K562 (cell line): ENCODE data around the gene MVD. TPM values are rescaled to one million over a fixed set of nuclear protein-coding genes. Genes with fewer than 3 reads are reported as not detected.

Experiments used
- ATAC-seq: fragments of 200-7000 bp; cut with Tn5 transposase; 3 replicates; pipeline ENCODE4 v1.9.1; 2020; ENCODE audit warnings: moderate library complexity
- BruUV-seq: library from RNA; stranded (reverse); fragments of 400-500 nt; replicated peaks from 2 replicates; lab custom pipeline; 2021; lab: Mats Ljungman, UMichigan
- CTCF ChIA-PET: fragments of 300-600 bp; formaldehyde crosslinking; extraction: SDS; loops from one replicate; lab custom pipeline; 2021; ENCODE audit warnings: low intra/inter-chr PET ratio; lab: Yijun Ruan, JAX
- POLR2A ChIA-PET: fragments of 300-600, 350-650 bp; sonication (Branson Sonifier 250); formaldehyde crosslinking; extraction: SDS; loops from one replicate; lab custom pipeline; 2021; ENCODE audit warnings: antibody characterized with exemption, inconsistent platforms; lab: Yijun Ruan, JAX
- DNase-seq, 4 experiments: peaks; one replicate each; pipeline versions ENCODE4 v3.0.0 to v3.0.0-alpha.2; 2011 to 2018; ENCODE audit warnings: low spot score in 3 of 4, mixed read lengths in 3 of 4; ENCODE audit errors: extremely low read depth in 1 of 4
- FAIRE-seq: peaks from 2 replicates; lab custom pipeline; 2011; peaks lifted over from hg19 to GRCh38; lab: Jason Lieb, UNC
- H2AFZ ChIP-seq: 2 replicates; pipeline ENCODE4 v1.6.0; 2011; ENCODE audit warnings: low read depth, low read length, control low read depth, inconsistent platforms
- H3K27ac ChIP-seq: fragments of 200-600 bp; 3 replicates; pipeline ENCODE4 v1.8.0; 2011; ENCODE audit warnings: low read depth, mild to moderate bottlenecking, control low read depth, inconsistent platforms, low read length, moderate library complexity, mixed read lengths; ENCODE audit errors: extremely low read depth
- H3K27me3 ChIP-seq, 2 experiments: fragments of 300-600 bp in 1 of 2; 2 replicates in 1 of 2; 3 replicates in 1 of 2; pipeline versions ENCODE4 v1.6.0 to v1.8.0; 2011; ENCODE audit warnings: inconsistent platforms in 2 of 2, low read length in 2 of 2, mild to moderate bottlenecking in 1 of 2, mixed read lengths in 1 of 2, moderate library complexity in 1 of 2; ENCODE audit not compliant: control insufficient read depth in 2 of 2, insufficient read depth in 2 of 2
- H3K36me3 ChIP-seq: fragments of 300-600 bp; 3 replicates; pipeline ENCODE4 v1.8.0; 2011; ENCODE audit warnings: mild to moderate bottlenecking, low read length, inconsistent platforms; ENCODE audit not compliant: control insufficient read depth, insufficient read depth
- H3K4me1 ChIP-seq, 2 experiments: fragments of 200-600 bp in 1 of 2; replicated peaks in 1 of 2; 2 replicates in 1 of 2; 3 replicates in 1 of 2; pipeline versions ENCODE4 v1.5.1 to v1.8.0; 2011; ENCODE audit warnings: inconsistent platforms in 2 of 2, low read length in 2 of 2, mild to moderate bottlenecking in 1 of 2, mixed read lengths in 1 of 2, moderate library complexity in 1 of 2; ENCODE audit not compliant: control insufficient read depth in 2 of 2, insufficient read depth in 2 of 2
- H3K4me2 ChIP-seq: 2 replicates; pipeline ENCODE4 v1.6.1; 2011; ENCODE audit warnings: low read length, control low read depth, inconsistent platforms, mixed read lengths; ENCODE audit not compliant: insufficient read depth
- H3K4me3 ChIP-seq: fragments of 200-600 bp; sonication (generic), shearing (Covaris generic); 2 replicates; pipeline ENCODE4 v1.5.1; 2016; ENCODE audit warnings: control low read depth, inconsistent platforms
- H3K79me2 ChIP-seq: fragments of 200-600 bp; 3 replicates; pipeline ENCODE4 v1.8.0; 2011; ENCODE audit warnings: low read length, inconsistent platforms; ENCODE audit not compliant: control insufficient read depth, insufficient read depth
- H3K9ac ChIP-seq, 2 experiments: 2 replicates each; pipeline versions ENCODE4 v1.6.0 to v1.6.1; 2011; ENCODE audit warnings: low read depth in 2 of 2, low read length in 2 of 2, control low read depth in 1 of 2, inconsistent platforms in 1 of 2, mild to moderate bottlenecking in 1 of 2, mixed read lengths in 1 of 2; ENCODE audit not compliant: insufficient read depth in 1 of 2
- H3K9me1 ChIP-seq: one replicate; pipeline ENCODE4 v1.6.0; 2011; ENCODE audit warnings: inconsistent platforms, mild to moderate bottlenecking, low read length, moderate library complexity; ENCODE audit not compliant: control insufficient read depth, insufficient read depth
- H3K9me3 ChIP-seq: replicated peaks from 2 replicates; pipeline ENCODE4 v1.5.1; 2011; ENCODE audit warnings: low read depth, low read length, inconsistent platforms; ENCODE audit not compliant: control insufficient read depth, insufficient read depth
- H4K20me1 ChIP-seq: replicated peaks from 2 replicates; pipeline ENCODE4 v1.6.1; 2011; ENCODE audit warnings: low read length, inconsistent platforms, mixed read lengths; ENCODE audit not compliant: control insufficient read depth, insufficient read depth
- BCLAF1 ChIP-seq, 2 experiments: fragments of 450-650 bp in 1 of 2; IDR thresholded peaks; 2 replicates each; pipeline ENCODE4 v1.6.1; 2011 to 2017; ENCODE audit warnings: low read depth in 2 of 2, antibody characterized with exemption in 1 of 2, borderline replicate concordance in 1 of 2, low read length in 1 of 2, mild to moderate bottlenecking in 1 of 2, mixed read lengths in 1 of 2; ENCODE audit not compliant: control insufficient read depth in 1 of 2
- CHD4 ChIP-seq: fragments of 200-600 bp; sonication (generic); IDR thresholded peaks from 3 replicates; pipeline ENCODE4 v1.6.1; 2012; ENCODE audit warnings: low read depth, mild to moderate bottlenecking, mixed read lengths, low read length, inconsistent platforms; ENCODE audit not compliant: insufficient read depth, insufficient replicate concordance, poor library complexity, severe bottlenecking
- CREB3L1 ChIP-seq: fragments of 450-650 bp; IDR thresholded peaks from 2 replicates; pipeline ENCODE4 v1.6.1; 2014; ENCODE audit warnings: low read depth, mild to moderate bottlenecking, moderate library complexity, borderline replicate concordance
- E2F5 ChIP-seq: sonication (generic); formaldehyde crosslinking; IDR thresholded peaks from 2 replicates; pipeline ENCODE4 v1.8.0; 2022; ENCODE audit warnings: mild to moderate bottlenecking, missing genetic modification reagents
- HSF4 ChIP-seq: fragments of 250-450 bp; sonication (Bioruptor Pico); IDR thresholded peaks from 2 replicates; pipeline ENCODE4 v2.1.2; 2022; ENCODE audit warnings: mild to moderate bottlenecking, moderate library complexity, borderline replicate concordance
- POLR2AphosphoS5 ChIP-seq: IDR thresholded peaks from 2 replicates; pipeline ENCODE4 v1.6.1; 2011; ENCODE audit warnings: mild to moderate bottlenecking, low read depth, low read length, moderate library complexity; ENCODE audit not compliant: control insufficient read depth, insufficient read depth
- SNAPC5 ChIP-seq: fragments of 250-450 bp; sonication (Bioruptor Pico); IDR thresholded peaks from 2 replicates; pipeline ENCODE4 v1.8.0; 2021; ENCODE audit warnings: moderate library complexity, mild to moderate bottlenecking, inconsistent platforms
- TCF7 ChIP-seq: sonication (generic); IDR thresholded peaks from 2 replicates; pipeline ENCODE4 v1.6.1; 2016; ENCODE audit warnings: antibody characterized with exemption, borderline replicate concordance
- ZFP30 ChIP-seq: fragments of 250-450 bp; sonication (Bioruptor Pico); IDR thresholded peaks from 2 replicates; pipeline ENCODE4 v1.8.0; 2022; ENCODE audit warnings: moderate library complexity, mild to moderate bottlenecking, inconsistent platforms, borderline replicate concordance
- ZNF282 ChIP-seq: sonication (generic); formaldehyde crosslinking; IDR thresholded peaks from 2 replicates; pipeline ENCODE4 v1.8.1; 2023; ENCODE audit warnings: missing genetic modification reagents
- WGBS: fragments of 100-300 bp; shearing (Covaris generic); methylation state at CpG from one replicate; pipeline ENCODE4 v1.1.6; 2016; ENCODE audit warnings: low coverage, mixed read lengths; ENCODE audit not compliant: insufficient coverage; ENCODE audit errors: missing lambda C conversion rate; 5-methylcytosine and 5-hydroxymethylcytosine counted together
- in situ Hi-C: fragments of 300-500 bp; cut with MboI; formaldehyde crosslinking; loops from 4 replicates; pipeline ENCODE4 v1.15.0; 2018; ENCODE audit warnings: inconsistent platforms, mixed read lengths
- intact Hi-C: fragments of 100-400 bp; cut with micrococcal nuclease; formaldehyde crosslinking; loops from 2 replicates; pipeline ENCODE4 v1.14.2; 2022
- polyA plus RNA-seq, 8 experiments: library from polyadenylated mRNA; depleted of rRNA in 4 of 8; stranded (reverse) in 5 of 8; unstranded in 3 of 8; fragments of >200 nt; fragmentation: Nextera tagmentation in 2 of 8; fragmentation: Illumina TruSeq in 1 of 8; extraction: Ambion mirVana in 2 of 8; extraction: Trizol in 1 of 8; gene quantifications; 2 replicates each; pipeline versions ENCODE4 v1.2.1 to v1.2.3, GENCODE V29; 2011 to 2014; ENCODE audit warnings: inconsistent platforms in 1 of 8, missing spikeins in 1 of 8
- total RNA-seq, 7 experiments: library from RNA; depleted of rRNA in 6 of 7; stranded (reverse); fragments of >200 nt in 6 of 7; fragmentation: Illumina TruSeq in 2 of 7; extraction: Trizol in 2 of 7; gene quantifications; 2 replicates each; pipeline versions ENCODE4 v1.2.1 to v1.2.3, GENCODE V29; 2011 to 2021; ENCODE audit warnings: low replicate concordance in 1 of 7

MVD gene
- total and polyA plus RNA-seq, 9 of the 15 experiments (the other 6 are each of a cell fraction or from before 2014, with no cell fraction given): 12.2 to 141 (median 45.3) TPM

- no peak for TF ChIP-seq SNAPC5 (CRISPR knock-in tag)
- TF ChIP-seq, all 486 proteins: peak for 3
Measured at GRCh38 chr16:88627531-88628411, 35.1 kb downstream of the MVD start (continued).

GRCh38 chr16:88626646-88627045 is 36.2 kb downstream of the MVD start:
- H3K4me2 ChIP-seq: no peak overlapping the region
- no peaks in the 10 kb centered on the region for H3K9me3 ChIP-seq
- no peaks in the 10 kb centered on the region for H3K79me2 ChIP-seq
- intact Hi-C loops (loop anchor here (5.0 kb wide), 1 partner anchor 61 kb away; the partner anchor contains the start of gene SNAI3), in situ Hi-C loops (no loop called here)
- no peak for DNase-seq
- ATAC-seq: no peak
- no peaks in the 10 kb centered on the region for H3K9me1 ChIP-seq
- WGBS: 94% methylated on average over 9 of the region's 9 CpGs
- 0 out of 4 replicates have a peak overlapping the region, but pooled peaks of 1 of the 2 experiments have one; percentile 56 for H3K9ac ChIP-seq
- H3K4me1 ChIP-seq: peaks cover 10 to 44% of the 10 kb centered on the region in 2 experiments; a peak in 4 of 5 replicates
- no peak overlapping the region for H3K4me3 ChIP-seq
- ChIA-PET POLR2A (interaction anchor here (1.3 to 1.4 kb wide), 2 partner anchors 10 to 11 kb away, joined by 4 to 7 read pairs; no protein-coding TSS in a partner anchor), CTCF (no interaction called here)
- H4K20me1 ChIP-seq: 0 out of 2 replicates have a peak, but pooled peaks cover 6% of the 10 kb centered on the region
- no peak for FAIRE-seq
- no peak overlapping the region for H2AFZ ChIP-seq
- H3K27ac ChIP-seq: no peak overlapping the region
- TSS peak; percentile 19 for BruUV-seq
- H3K27me3 ChIP-seq: no peaks in the 10 kb centered on the region
- peaks cover 97% of the 10 kb centered on the region for H3K36me3 ChIP-seq
- TF ChIP-seq CHD4 (no peak), BCLAF1 (IDR thresholded peaks at IDR 0.05; ENCODE audit: borderline replicate concordance in 1 of 2, control insufficient read depth in 1 of 2, low read depth in 2 of 2, low read length in 1 of 2) (no peak), ZNF282 (CRISPR knock-in tag) (no peak), TCF7 (no peak), HSF4 (CRISPR knock-in tag) (no peak), CREB3L1 (no peak), POLR2AphosphoS5 (no peak), E2F5 (CRISPR knock-in tag) (no peak), ZFP30 (CRISPR knock-in tag) (no peak)
